UCSD-AML1 (cell line): ENCODE data around the gene DPPA5.
"Not testable (repeated sequence)": the region's sequence is repeated elsewhere in the genome, so short reads cannot be mapped to it uniquely, and the experiment has no call there.

Source experiments
- DNase-seq: peaks from one replicate; lab custom pipeline; 2025; ENCODE audit not compliant: unreplicated experiment; lab: John Stamatoyannopoulos, UW

DPPA5 gene, protein sequence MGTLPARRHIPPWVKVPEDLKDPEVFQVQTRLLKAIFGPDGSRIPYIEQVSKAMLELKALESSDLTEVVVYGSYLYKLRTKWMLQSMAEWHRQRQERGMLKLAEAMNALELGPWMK

GRCh38 chr6:73353636-73354593 is at the start of gene DPPA5:
DPPA5 (minus strand) TSS chr6:73354276; CDS start chr6:73354225, 51 bp downstream.
- DNase-seq: no peak

DNA sequence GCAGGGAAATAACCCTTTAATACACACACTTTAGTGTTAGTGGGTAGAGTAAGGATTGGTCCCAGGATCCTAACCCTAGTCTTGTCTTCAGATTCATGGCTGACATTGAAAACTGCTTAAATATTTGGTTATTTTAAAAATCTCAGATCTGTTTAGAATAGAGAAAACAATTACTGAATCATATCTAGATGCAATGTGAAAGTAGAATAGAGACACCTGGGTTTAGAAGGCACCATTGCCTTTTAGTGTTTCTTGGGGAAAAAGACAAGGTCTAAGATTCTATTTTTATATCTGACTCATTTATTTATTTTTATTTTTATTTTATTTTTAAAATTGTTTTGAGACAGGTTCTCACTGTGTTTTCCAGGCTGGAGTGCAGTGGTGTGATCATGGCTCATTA is 46.6 kb upstream of the DPPA5 start:
- no peak for DNase-seq

DNA sequence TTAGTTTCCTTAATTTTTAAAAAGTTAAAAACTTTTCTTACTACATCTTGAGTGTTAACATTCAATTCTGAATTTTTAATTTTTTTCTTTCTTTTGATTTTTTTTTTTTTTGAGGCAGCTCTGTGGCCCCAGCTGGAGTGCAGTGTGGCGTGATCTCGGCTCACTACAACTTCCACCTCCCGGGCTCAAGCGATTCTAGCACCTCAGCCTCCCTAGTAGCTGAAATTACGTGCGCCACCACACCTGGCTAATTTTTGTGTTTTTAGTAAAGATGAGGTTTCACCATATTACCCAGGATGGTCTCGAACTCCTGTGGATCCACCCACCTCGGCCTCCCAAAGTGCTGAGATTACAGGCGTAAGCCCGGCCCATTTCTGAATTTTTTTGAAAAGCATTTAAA is 41.8 kb upstream of the DPPA5 start:
- no peak for DNase-seq

DNA sequence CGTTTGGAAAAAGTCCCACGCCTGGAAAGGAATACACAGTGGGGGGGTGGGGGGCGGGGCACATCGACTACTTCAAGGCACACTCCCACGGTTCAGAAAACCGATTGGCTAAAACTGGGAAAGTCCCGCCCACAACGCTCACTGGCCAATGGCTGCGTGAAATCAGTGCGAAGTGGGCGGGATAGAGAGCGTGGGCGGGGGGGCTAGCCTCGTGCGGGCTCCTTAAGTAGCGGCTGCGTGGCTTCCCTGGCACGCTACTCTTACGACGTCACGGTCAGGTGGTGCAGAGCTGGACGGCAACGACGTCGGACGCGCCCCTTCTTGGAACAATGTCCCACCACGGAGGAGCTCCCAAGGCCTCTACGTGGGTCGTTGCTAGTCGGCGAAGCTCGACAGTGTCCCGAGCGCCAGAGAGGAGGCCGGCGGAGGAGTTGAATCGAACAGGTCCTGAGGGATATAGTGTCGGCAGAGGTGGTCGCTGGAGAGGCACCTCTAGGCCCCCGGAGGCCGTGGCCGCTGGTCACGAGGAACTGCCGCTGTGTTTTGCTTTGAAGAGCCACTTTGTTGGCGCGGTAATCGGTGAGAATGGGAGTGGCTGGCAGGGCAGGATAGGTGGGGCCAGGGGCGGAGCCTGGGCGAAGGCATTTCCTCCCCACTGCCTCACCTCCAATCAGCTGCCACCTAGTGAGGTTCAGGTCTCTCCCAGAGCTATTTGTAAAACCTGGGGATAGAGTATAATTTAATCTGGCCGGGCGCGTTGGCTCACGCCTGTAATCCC is 40.7 kb upstream of the DPPA5 start, which contains the start of gene DDX43:
Gene DDX43 (plus strand): TSS at position 252 of the 778 bp plus-strand sequence. CDS start 78 bp downstream, at position 330.
- no peak for DNase-seq

DNA sequence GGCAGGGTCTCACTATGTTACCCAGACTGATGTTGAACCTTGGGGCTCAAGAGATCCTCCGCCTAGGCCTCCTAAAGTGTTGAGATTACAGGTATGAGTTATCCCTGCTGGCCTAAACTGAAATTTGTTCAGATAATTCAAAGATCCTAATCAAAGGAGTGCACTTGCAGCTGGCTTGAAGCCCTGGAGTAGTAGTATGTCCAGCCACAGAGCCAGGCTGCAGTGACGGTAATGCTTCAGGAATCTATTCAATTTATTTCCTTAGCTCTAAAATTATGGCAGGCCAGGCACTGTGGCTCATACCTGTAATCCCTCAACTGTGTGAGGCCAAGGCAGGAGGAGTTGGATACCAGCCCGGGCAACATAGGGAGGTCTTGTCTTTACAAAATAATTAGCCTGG is 39.2 kb upstream of the DPPA5 start:
- no peak for DNase-seq

DNA sequence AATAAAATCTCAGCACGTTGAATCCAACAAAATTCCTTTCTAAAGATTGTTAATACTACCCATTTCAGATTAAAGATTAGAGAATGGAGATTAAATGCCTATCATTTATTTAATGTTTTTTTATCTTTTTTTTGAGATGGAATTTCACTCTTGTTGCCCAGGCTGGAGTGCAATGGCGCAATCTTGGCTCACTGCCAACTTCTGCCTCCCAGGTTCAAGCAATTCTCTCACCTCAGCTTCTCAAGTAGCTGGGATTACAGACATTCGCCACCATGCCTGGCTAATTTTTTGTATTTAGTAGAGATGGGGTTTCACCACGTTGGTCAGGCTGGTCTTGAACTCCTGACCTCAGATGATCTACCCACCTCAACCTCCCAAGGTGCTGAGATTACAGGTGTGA is 38.1 kb upstream of the DPPA5 start:
- DNase-seq: not testable (repeated sequence)

DNA sequence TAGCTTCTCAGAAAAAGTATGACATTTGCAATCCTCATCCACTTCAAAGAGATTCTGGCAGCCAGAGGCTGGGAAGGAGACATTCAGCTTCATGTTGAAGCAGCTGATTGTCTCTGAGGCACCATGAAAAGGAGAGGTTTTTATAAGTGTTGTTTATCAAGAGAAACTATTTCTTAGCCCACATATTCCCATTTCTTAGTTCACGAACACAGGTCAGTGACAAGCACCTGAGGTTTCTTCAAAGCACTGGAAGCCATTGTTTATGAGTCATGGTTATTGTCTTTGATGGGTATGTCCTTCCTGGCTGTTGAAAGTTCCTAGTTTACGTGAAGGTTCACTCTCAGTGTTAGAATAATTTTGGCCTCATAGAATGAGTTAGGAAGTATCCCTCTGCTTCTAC is 37.6 kb upstream of the DPPA5 start:
- no peak for DNase-seq

DNA sequence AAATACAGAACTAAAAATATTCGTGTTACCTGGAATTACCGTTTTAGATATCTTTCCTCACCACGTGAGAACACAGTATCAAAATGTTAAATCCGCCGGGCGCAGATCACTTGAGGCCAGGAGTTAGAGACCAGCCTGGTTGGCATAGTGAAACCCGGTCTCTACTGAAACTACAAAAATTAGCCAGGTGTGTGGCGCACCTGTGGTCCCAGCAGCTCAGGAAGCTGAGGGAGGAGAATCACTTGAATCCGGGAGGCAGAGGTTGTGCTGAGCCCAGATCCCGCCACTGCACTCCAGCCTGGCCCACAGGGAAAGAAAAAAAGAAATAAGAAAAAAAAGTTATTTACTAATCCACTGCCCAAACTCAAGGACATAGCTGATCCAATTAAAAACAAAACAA is 35.8 kb upstream of the DPPA5 start:
- no peak for DNase-seq

DNA sequence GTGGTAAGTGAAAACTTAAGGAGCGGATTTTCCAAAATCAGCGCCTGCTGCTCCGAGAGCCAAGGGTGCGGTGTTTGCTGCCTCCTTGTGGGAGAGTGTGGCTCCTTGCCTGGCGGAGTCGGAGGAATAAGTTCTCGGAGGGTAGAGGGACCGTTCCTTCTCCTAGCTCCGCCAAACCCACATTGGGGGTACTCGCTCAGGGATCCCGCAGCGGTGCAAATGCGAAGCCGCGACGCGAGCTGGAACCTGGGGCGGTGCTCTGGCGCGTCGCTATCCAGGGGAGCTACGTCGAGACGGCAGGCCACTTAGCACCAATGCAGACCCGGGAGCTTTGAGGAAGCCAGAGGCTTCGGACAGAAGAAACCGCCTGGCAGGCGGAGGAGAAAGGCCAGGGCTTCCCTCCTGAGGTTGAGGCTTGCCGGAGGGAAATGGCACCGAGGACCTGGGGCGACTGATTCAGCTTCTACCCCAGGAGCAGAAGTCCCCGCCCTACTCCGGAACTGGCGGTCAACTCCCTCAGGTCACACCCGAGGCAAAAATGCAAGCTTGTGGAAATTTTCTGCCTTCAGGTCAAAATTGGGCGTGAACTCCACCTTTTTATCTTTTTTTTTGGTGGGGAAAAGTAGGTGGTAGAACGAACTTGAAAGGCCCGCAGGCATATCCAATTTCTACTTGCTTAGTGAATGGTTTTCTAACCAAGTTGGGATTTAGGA is 34.9 kb upstream of the DPPA5 start:
- peak; percentile 74 for DNase-seq

DNA sequence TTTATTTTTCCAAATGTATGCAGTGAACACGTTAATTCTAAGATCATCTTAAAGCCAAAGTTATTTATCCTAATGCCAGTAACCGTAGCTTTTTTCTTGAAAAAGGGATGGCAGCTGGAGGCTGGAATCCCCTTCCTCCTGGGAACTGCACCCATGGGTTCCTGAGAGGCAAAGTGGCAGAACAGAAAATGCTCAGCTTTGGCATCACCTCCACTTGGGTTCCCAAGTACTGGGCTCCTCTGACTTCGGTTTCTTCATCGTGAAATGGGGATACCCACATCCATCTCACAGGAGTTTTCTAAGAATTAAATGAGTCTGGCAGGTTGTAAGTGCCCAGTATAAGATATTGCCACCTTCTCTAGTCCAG is 34.3 kb upstream of the DPPA5 start:
- no peak for DNase-seq

DNA sequence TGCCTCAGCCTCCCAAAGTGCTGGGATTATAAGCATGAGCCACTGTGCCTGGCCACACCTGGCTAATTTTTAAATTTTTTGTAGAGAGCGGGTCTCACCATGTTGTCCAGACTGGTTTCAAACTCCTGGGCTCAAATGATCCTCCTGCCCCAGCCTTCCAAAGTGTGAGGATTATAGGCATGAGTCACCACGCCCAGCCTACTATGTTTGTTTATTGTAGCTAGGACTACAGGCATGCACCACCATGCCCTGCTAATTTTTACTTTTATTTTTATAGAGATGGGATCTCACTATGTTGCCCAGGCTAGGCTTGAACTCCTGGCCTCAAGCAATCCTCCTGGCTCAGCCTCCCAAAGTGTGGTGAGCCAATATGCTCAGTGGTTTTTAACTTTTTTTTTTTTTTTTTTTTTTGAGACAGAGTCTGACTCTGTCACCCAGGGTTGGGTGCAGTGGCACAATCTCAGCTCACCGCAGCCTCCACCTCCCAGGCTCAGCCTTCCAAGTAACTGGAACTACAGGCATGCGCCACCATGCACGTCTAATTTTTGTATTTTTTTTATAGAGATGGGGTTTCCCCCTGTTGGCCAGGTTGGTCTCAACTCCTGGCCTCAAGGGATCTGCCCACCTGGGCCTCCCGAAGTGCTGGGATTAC is 28.5 kb upstream of the DPPA5 start:
- no peak for DNase-seq

DNA sequence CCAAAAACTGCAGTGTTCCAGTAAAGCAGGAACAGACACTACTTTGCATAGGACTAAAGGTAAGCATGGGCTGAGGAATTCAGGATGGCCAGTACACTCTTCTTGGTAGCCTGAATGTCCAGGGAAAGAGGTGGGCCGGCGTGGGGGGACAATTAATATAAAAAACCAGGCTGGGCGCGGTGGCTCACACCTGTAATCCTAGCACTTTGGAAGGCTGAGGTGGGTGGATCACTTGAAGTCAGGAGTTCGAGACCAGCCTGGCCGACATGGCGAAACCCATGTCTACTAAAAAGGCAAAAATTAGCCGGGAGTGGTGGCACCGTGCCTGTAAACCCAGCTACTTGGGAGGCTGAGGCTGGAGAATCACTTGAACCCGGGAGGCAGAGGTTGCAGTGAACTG is 27.5 kb upstream of the DPPA5 start:
- not testable (repeated sequence) for DNase-seq

GRCh38 chr6:73377225-73377624 is 23.1 kb upstream of the DPPA5 start:
- DNase-seq: no peak

- no peak for DNase-seq
Measured at GRCh38 chr6:73375216-73375615, 21.1 kb upstream of the DPPA5 start.

DNA sequence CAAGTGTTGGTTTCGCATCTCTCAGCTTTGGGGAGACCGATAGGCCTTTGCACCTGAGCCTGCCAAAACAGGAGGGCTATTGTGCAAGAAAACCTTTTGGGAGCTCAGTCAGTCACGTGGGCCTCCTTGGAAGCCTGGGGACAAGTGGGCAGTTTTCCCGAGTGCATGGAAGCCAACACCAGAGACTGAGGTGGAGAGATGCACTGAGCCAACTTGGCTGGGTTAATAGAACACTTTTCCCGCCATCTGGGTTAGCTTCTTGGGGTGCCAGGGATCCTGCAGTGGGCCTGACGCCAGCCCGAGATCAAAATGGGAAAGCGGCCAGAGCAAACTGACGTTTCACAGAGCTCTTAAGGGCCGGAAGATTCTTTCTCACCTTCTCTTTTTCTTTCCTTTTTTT is 18.4 kb upstream of the DPPA5 start:
- no peak for DNase-seq

- DNase-seq: no peak
Measured at GRCh38 chr6:73371984-73372383, 17.9 kb upstream of the DPPA5 start.

DNA sequence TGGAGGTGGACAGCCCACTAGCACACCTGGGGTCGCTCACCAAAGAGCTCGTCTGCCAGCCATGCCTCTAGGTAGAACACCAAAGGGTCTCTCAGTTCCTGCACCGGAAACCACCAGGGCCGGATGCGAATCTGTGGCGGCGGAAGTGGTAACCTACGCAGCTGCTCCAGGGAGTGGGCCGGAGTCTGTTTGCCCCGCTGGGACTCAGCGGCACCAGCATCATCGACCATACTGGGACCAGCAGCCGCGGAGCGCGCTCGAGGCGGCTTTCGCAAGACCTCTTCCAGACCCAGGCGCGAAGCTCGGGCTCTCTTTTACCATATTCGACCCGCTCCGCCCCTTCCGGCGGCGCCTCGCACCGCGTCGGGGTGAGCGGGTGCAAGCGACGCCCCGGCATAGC is 15.5 kb upstream of the DPPA5 start, which contains the start of gene OOEP:
Gene OOEP (minus strand): TSS at position 335 of the 400 bp plus-strand sequence. CDS start 105 bp downstream, at position 230.
- DNase-seq: no peak

DNA sequence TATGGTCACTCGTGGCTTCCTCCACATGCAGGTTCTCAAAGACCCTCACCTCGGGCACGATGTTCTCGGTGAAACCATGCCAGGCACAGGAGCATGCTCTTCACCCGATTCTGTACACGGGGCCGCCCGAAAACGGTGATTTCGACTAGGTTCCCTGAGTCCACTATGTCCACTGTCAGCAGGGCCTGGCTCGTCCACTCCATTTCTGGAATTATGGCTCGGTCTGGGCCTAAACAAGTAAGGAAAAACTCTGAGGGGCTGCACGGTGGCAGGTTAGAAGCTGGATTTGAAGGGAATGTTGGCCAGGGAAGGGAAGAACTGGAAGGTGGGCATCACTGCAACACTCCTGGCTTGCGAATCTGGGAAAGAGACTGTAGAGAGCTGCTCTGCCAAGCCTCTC is 15.1 kb upstream of the DPPA5 start:
- DNase-seq: no peak

GRCh38 chr6:73368675-73369074 is 14.6 kb upstream of the DPPA5 start:
- no peak for DNase-seq

DNA sequence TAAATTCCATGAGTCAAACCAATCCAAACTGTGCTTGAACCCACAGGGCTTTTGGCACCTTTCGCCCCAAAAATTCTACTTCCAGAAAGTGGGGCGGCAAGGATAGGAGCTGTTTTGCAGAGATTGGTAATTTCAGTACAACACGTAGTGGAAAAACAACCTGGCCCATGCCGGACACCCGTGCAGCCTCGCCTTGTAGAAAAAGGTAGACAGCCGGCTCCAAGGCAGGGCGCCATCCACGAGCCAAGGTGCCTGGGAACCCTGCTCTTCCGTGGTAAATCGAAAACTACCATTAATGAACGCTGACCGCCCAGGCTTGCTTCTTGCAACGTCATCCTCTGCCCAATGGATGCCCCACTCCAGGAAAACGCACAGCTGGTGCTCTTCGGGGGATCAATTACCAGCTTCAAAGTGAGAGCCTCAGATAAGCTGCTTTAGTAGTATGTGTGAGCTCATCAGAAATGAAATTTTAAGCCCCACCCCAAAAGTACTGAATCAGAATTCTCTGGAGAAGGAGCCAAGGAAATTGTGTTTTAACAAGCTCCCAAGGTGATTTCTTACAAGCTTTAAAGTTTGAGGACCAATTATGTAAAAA is 13.8 kb upstream of the DPPA5 start:
- DNase-seq: no peak
